HG03064 (cell line): ENCODE results near the gene DRC1.

Experiments
- ATAC-seq: cut with Tn5 transposase; IDR thresholded peaks from one replicate; pipeline ENCODE4 v1.9.1; 2021; ENCODE audit warnings: low read depth; ENCODE audit not compliant: unreplicated experiment

The DRC1 gene

GRCh38 chr2:26488463-26489212 lies 86.9 kb downstream of the DRC1 start:
- ATAC-seq: no peak

DNA sequence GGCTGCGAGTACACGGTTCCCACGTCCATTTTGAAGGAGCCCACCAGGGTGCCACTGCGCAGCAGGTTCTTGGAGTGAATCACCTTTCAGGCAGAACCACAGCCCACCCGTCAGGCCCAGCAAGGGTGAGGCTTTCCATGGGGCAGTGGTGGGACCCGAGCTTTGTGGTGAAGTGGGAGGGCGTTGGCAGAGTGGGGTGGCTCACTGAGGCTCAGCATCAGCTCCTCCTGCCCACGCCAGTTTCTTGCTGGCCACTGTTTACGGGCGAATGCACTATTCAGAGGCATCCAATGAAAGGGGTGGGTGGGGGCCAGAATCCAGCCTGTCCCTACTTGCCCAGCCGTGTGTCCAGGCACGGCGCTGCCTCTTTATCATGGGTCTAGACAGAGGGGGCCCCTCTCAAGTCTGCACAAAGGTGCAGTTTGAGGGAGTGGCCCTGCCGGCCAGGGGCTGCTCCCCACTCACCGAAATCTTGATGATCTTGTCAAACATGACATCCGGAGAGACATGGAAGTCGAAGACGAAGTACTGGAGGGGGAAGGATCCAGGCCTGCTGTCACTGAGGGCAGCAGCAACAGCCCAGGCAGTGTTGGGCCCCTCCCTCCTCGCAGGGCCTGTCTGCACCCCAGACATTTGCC lies 87.6 kb downstream of the DRC1 start:
- no peak for ATAC-seq

GRCh38 chr2:26491563-26492167 lies 89.9 kb downstream of the DRC1 start:
- ATAC-seq: no peak

DNA sequence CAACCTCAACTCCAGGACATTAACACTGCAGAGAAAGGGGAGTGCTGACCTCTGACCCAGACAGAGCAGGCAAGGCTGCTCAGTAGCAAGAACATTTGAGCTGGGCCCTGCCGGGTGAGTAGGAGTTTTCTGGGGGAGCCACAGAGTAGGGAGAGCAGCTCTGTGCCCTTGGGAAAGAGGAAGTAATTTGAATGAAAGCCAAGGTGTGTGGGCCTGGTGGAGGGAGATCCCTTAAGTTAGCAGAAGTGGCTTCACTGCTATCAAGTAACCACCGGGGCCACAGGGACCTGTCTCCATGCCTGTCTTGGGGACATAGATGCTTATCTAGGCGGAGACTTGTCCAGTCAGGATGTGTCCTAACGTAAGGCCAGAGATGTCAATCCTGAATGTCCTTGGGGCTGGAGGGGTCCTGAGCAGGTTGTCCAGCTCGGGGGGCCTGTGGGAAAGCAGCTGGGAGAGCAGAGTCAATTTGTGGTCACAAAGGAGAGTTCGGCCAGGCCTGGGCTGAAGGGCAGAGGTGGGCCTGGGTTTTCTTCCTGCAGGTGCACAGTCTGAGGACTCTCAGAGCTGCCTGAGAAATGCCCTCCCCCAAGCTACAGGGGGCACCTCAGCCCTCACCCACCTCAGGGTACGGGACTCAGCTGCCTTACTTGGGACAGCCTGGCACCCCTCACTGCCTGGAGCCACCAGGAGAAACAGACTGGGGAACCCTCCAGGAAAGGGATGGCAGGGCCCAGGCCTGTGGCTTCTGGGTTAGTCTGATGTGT lies 91.2 kb downstream of the DRC1 start:
- no peak for ATAC-seq

DNA sequence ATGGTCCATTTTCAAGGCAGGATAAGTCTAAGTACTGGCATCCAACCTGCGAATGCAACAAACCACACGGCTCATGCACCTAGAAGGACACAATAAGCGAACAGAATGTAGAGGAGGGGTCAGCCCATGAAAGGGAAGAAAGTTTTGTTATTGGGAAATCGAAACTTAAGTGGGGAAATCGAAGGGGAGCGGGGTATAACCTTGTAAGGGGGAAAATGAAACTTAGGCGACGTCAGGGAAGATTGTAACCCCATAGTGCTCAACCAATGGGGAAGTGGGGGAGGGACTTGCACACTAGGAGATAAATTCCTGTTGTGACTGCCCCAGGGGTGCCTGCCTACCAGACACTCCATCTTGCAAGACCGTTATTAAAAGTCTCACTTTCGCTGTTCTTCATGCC lies 91.8 kb downstream of the DRC1 start:
- no peak for ATAC-seq

DNA sequence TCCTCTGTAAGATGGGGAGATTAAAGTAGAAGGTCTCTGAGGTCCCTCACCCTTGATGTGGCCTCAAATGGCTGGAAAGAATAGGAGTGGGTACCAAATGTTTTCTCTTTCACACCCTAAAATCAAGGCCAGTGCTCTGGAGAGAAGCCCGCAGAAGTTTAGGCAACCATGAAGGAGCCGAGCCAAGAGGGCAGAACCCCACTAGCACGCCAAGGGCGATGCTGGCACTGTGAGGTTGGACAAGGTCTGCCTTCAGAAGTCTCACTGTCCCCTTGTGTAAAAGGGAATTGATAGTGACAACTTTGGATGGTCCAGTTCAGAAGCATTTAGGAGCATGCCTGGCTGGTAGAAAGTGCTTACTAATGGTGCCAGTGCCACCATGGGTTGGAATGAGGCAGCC lies 92.5 kb downstream of the DRC1 start:
- ATAC-seq: no peak

- no peak for ATAC-seq
Measured at GRCh38 chr2:26494891-26495290, 93.2 kb downstream of the DRC1 start.

- ATAC-seq: no peak
Measured at GRCh38 chr2:26495705-26496297, 94.1 kb downstream of the DRC1 start.

- no peak for ATAC-seq
Measured at GRCh38 chr2:26500406-26500805, 98.7 kb downstream of the DRC1 start.

DNA sequence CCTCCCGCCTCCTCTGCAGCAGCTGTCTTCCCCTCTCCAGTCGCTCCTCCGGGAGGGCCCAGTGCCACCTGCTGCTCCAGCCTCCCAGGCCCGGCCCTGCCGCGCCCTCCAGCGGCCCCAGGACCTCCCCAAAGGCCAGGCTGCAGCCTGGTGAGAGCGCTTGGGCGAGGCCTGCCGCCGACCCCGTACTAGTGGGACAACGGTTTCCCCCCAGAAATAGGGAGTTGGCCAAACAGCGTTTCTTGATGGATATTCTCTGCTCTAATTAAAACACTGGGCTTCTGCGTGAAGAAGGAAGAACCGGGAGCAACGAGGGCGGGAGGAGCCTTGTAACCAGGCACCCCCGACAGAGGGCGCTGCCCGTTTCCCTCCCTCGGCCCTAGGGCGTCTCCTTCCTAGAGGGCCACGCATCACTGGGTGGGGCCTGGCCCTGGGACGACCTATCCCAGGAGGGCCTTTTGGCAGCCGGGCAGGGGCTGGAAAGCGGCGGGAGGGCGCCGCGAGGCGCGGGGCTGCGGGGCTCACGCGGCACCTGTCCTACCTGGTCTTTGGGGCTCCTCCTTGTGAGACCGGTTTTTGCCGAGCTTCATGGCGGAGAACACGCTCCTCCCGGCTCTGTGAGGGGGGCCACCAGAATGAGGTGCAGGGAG lies 101.6 kb downstream of the DRC1 start:
- ATAC-seq: peak; percentile 89

DNA sequence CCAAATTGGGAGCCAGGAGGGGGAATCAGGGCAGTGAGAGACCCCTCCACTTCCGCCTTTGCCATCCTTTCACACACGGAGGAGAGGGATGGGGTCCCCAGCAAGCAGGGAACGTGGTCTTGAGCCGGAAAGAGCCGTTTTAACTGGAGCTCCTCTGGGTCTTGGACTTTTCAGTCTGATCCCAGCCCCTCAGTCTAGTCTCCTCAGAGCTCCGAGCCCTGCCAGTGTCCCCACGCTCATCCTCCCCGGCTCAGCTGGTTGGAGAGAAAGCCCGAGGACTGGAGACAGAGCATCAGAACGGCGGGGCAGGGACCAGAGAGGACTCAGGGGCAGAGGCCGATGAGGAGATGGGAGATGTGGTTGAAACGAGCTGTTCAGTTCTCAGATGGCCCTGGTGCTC lies 102.3 kb downstream of the DRC1 start:
- ATAC-seq: no peak

GRCh38 chr2:26506279-26506678 lies 104.6 kb downstream of the DRC1 start:
- no peak for ATAC-seq
